Esophagus (tissue), 2 donors: Measurements from ENCODE around the gene TTPAL. TPM values are rescaled to one million over a fixed set of nuclear protein-coding genes. Genes with fewer than 3 reads are reported as not detected.

ENCODE experiments used
- H3K27ac ChIP-seq, 2 donors: one replicate each; pipeline ENCODE4 v1.5.1; 2013; ENCODE audit warnings: low read depth in 2 of 2, mild to moderate bottlenecking in 2 of 2, inconsistent platforms in 1 of 2, low read length in 1 of 2, moderate library complexity in 1 of 2
- H3K27me3 ChIP-seq, 2 donors: one replicate each; pipeline ENCODE4 v1.6.1; 2013; ENCODE audit warnings: low read length in 2 of 2, control low read depth in 1 of 2, mild to moderate bottlenecking in 1 of 2; ENCODE audit not compliant: insufficient read depth in 2 of 2, control insufficient read depth in 1 of 2
- H3K36me3 ChIP-seq, 2 donors: one replicate each; pipeline ENCODE4 v1.6.1; 2013; ENCODE audit warnings: low read length in 1 of 2; ENCODE audit not compliant: control insufficient read depth in 2 of 2, insufficient read depth in 2 of 2
- H3K4me1 ChIP-seq, 2 donors: one replicate each; pipeline ENCODE4 v1.6.1; 2013; ENCODE audit warnings: low read length in 1 of 2; ENCODE audit not compliant: control insufficient read depth in 2 of 2, insufficient read depth in 2 of 2
- H3K4me3 ChIP-seq, 2 donors: one replicate each; pipeline ENCODE4 v1.5.1; 2013; ENCODE audit warnings: low read length in 2 of 2, mild to moderate bottlenecking in 2 of 2, low read depth in 1 of 2, moderate library complexity in 1 of 2
- H3K9me3 ChIP-seq, 2 donors: one replicate each; pipeline ENCODE4 v1.6.1; 2013; ENCODE audit warnings: mild to moderate bottlenecking in 2 of 2, low read depth in 1 of 2, low read length in 1 of 2, moderate library complexity in 1 of 2; ENCODE audit not compliant: control insufficient read depth in 2 of 2, insufficient read depth in 1 of 2
- WGBS, 2 donors: extraction: QIAGEN DNeasy Blood & Tissue Kit; methylation state at CpG; one replicate each; pipeline ENCODE4 v1.1.7; 2013; 5-methylcytosine and 5-hydroxymethylcytosine counted together
- polyA plus RNA-seq, 2 donors: library from polyadenylated mRNA; stranded (reverse); fragments of 200-250 nt; gene quantifications; one replicate each; pipeline ENCODE4 v1.2.3, GENCODE V29; 2013
- donor health status: healthy with polysubstance abuse.
- donor health status: Bipolar disorder and iron deficiency.

The TTPAL gene
- polyA plus RNA-seq, 2 donors, result 3.1 to 5.0 TPM

GRCh38 chr20:44542890-44543289 lies 67.2 kb downstream of the TTPAL start:
- Histone ChIP-seq H3K27ac (no peak overlapping the region), H3K9me3 (no peaks in the 10 kb centered on the region)
- 60 to 61% methylated on average over 1 of the region's 1 CpG for WGBS, 2 donors

GRCh38 chr20:44543358-44543757 lies 67.7 kb downstream of the TTPAL start:
- H3K4me1 ChIP-seq, result no peaks in the 10 kb centered on the region
- WGBS, 2 donors, result 58 to 59% methylated on average over 3 of the region's 3 CpGs
- no peaks in the 10 kb centered on the region for H3K9me3 ChIP-seq
- H3K4me3 ChIP-seq, result no peak overlapping the region
- H3K27ac ChIP-seq, result peak overlapping the region; percentile 3 to 44
- no peaks in the 10 kb centered on the region for H3K27me3 ChIP-seq
- no peaks in the 10 kb centered on the region for H3K36me3 ChIP-seq

More at GRCh38 chr20:44542890-44543289, 67.2 kb downstream of the TTPAL start:
- H3K4me3 ChIP-seq, result no peak overlapping the region
- no peaks in the 10 kb centered on the region for H3K4me1 ChIP-seq
- H3K36me3 ChIP-seq, result no peaks in the 10 kb centered on the region
- no peaks in the 10 kb centered on the region for H3K27me3 ChIP-seq

Other genes with a start within 250 kb of the TTPAL start
- gene GDAP1L1, start 228.6 kb upstream of the TTPAL start, polyA plus RNA-seq, result not detected
- gene FITM2, start 164.7 kb upstream of the TTPAL start, polyA plus RNA-seq, result 1 to 10 TPM; 1.2 to 2.3 TPM
- gene R3HDML, start 138.8 kb upstream of the TTPAL start, polyA plus RNA-seq, result not detected
- gene HNF4A, start 120.2 kb upstream of the TTPAL start, polyA plus RNA-seq, result under 1 TPM; 0.02 TPM
- gene SERINC3, start 46.2 kb downstream of the TTPAL start, polyA plus RNA-seq, result 10 to 100 TPM; 25.5 to 35.1 TPM
- gene PKIG, start 106.7 kb downstream of the TTPAL start, polyA plus RNA-seq, result 10 to 100 TPM; 13.7 to 33.3 TPM
- 1 to 10 TPM; 5.6 to 8.8 TPM for gene ADA, start 175.8 kb downstream of the TTPAL start, polyA plus RNA-seq
- 10 to 100 TPM; 24.5 to 48.2 TPM for gene CCN5, start 239.5 kb downstream of the TTPAL start, polyA plus RNA-seq